HG03460 (cell line): ENCODE data around the gene MTCH1.
"Not testable (repeated sequence)": the region's sequence is repeated elsewhere in the genome, so short reads cannot be mapped to it uniquely, and the experiment has no call there.

Experiments used
- ATAC-seq: cut with Tn5 transposase; IDR thresholded peaks from one replicate; pipeline ENCODE4 v1.9.1; 2021; ENCODE audit not compliant: unreplicated experiment

Gene MTCH1

DNA sequence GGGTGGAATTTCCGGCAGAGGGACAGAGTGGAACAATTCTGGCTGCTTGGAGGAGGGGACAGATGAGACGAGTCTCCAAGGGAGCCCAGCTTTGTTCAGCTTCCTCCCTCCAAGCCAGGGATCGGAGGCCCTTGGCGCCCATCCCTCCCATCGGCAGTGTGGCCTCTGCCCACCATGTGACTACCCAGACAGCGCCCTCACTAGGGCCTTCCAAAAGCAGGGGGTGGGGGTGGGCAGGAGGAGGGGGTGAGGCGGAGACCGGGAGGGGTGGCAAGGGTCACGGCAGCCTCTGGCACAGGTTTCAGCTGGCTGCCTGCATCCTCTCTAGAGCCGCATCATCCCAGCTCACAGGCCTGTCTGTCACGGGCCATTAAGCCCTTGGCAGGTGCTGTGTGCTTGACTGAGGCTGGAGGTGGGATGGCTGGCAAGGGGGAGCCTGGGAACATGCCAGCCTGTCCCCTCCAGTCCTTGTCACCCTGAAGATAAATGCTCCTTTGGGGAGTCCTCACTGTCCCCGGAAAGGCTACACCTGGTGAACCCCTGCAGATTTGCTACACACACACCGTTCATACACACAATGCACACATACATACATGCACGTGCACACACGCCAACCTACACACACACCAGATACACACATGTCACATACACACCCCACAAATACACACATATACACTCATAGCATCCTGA lies 13.2 kb upstream of the MTCH1 start:
- no peak for ATAC-seq

DNA sequence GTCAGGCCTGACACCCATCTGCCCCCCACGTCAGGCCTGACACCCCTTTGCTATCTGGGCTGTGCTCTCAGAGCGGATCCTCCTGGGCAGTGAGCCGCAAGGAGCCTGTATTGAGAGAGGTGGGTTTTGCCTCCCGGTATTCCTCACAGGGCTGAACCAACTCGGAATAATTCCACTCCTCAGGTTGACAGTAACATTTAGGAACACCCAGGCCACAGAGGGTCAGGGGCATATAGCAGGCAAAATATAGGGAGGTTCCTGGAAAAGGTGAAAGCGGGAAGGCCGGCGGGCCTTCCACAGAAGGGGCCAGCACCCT lies 12.7 kb upstream of the MTCH1 start:
- no peak for ATAC-seq

DNA sequence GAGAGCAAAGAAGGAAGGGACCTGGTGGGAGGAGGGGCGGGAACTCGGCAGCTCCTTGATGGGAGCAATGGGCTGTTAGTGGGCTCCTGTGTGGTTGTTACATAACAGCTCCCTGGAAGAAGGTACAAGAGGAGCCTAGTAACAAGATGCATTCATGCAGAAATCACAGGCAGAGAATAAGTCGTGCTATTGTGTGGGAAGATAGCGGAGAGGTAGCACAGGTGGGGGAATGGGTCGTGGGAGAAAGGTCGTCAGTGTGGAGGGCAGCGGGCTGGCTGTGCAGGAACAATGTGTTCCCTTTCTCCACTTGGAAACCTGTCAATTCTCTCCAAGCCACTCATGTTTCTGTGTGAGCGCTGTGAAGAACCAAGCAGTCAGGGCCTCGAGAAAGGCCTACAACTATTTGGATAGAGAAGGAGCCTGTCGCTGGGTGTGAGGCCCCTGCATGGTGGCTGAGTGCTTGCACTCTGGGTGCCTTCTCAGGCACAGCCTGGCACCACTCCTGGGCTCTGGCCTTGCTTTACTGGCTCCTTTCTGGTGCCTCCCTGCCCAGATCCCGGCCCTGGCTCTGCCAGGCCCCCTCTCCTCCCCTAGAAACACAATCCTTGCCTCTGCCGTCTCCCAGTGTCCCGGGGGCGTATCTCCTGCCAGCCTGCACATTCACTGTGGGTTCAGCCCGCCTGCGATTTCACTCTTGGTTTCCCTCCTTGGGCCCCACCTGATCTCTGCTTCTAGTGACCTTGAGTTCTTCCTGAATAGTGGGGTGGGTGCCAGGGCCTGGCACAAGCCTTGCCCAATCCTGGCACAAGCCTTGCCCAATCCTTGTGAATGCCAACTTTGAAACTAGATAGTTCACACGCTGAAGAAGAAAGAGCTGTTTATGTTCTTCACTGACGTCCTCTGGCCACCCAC lies 12.1 kb upstream of the MTCH1 start:
- no peak for ATAC-seq

DNA sequence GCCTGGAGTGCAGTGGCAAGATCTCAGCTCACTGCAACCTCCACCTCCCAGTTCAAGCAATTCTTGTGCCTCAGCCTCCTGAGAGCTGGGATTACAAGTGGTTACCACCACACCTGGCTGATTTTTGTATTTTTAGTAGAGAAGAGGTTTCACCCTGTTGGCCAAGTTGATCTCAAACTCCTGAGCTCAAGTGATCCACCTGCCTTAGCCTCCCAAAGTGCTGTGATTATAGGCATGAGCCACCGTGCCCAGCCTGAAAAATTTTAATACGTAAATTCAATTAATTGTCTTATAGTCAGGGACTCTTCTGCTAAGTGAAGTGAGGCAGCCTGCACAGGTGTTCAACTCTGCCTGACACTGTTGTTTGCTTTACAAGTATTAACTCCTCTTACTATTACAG lies 4.4 kb upstream of the MTCH1 start:
- ATAC-seq: not testable (repeated sequence)

DNA sequence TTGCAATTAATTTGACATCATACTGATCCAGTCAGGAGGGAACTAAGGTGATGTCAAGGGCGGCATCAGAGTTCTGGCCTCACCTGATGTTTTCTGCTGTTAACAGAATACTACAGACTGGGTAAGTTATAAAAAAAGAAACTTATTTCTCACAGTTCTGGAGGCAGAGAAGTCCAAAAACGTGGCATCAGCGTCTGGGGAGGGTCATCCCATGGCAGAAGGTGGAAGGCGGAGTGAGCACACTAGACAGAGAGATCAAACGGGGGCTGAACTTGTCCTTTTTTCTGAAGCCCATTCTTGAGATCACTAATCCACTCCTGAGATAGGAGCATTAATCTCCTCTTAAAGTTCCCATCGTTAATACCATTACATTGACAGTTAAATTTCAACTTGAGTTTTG lies 3.3 kb upstream of the MTCH1 start:
- ATAC-seq: no peak

DNA sequence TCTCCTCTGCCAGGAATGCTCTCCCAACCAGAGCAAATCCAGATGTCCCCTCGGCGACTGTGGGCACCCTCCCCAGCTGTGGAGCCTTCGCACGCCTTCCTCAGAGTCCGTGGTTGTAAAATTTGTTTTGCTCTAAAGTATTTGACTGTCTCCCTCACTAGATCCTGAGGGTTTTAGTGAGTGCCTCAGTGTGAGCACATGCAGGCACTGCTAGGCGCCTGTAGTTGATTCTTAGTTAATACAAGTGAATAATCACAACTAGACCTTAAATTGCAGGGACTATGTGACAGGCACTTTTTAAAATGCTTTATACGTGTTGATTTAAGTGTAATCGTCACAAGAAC lies 680 bp upstream of the MTCH1 start:
- no peak for ATAC-seq

DNA sequence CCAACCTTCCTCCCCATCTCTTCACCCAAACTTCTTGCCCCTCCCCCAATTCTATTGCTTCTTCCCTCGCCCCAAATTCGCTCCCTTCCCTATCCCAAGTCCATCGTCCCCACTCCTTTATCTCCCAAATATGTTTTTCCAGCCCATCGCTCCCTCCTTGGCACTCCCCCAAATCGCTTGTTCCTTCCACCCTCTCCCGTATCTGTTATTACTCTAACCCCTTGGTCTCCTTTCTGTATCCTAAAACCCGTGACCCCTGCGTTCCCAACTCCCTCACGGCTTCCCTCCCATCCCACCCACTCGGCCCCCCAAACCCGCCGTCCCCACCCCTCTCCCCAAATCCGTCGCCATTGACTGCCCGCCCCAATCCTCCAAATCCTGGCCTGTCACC lies 584 bp downstream of the MTCH1 start:
- ATAC-seq: no peak

DNA sequence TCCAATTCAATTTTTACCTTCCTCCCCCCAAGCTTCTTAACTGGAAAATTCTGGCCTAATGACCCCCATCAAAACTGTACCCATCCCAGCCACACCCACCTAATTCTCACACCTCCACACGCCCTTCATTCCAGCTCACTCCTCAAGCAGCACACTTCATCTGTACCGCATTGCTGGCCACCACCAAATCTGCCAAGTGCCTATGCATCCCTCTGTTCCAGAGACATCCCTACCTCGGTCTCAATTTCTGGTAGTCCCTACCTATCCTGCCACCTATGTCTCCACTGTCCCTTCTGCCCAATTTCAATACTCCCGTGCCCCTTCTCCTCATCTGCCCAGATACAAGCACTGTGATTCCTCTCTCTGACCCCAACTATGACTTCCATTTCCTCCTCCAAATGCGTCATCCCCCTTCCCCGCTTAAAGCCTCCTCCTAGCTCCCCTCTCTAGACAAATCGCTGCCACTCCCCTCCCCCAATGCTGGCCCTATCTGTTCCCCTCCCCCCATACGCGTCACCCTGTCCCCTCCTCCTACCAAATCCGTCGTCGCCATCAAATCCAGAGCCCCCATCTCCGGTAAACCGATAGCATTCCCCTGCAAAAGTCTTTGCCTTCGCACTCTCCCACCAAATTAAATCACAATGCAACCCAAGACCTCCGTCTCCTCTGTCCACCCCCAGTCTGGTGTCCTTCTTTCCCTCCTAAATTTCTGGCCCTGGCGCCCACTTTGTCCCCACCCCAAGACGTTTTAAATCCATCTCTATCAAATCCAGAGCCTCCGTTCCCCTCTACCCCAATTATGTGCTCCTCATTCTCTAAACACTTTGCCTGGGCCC lies 1.2 kb downstream of the MTCH1 start:
- no peak for ATAC-seq

DNA sequence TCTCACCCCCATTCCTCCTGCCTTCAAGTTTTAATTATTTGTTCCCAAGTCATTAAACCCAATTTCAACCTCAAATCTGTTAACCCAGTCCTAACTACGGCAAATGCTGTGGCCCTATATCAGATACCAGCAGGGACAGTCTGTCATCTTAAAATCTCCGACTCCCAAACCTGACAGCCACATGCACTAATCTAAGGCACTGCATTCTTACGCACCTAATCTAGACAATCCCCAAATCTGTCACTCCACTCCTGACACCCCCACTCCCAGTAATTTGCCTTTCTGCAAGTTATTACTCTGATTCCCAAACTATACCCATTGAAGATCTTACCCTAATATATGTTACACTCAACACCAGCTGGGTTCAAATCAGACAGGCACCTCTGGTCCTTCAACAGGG lies 2.5 kb downstream of the MTCH1 start:
- ATAC-seq: no peak

DNA sequence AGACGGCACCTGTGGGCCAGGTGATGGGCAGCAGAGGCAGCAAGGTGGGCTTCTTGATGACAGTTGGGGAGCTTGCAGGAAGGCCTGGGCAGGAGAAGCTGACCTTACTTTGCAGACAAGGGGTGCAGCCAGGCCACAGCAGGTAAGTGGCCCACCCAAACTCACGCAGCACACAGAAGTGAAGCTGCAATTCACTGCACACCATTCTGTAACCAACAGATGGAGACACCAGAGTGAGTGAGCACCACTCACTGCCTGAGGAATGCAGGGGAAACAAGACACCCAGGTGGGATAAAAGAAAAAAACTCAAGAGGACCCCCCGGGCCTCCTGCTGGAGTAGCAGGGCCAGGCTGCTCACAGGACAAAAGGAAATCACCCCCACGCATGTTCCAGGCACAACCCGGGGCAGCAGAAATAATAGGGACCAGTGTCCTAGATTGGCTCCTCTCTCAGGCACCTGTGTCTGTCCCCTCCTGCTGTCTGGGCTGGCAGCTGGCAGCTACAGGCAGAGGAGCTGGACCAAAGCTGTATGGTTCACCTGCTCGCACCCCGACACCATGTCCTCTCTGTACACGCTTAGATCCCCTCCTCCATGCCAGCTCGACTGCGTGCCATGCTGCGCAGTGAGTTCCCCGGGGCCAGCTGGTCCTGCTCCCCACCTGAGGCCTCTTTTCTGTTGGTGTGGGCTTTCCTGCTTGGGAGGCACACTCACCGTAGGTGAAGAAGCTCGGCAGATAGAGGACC lies 4.9 kb downstream of the MTCH1 start:
- ATAC-seq: no peak

DNA sequence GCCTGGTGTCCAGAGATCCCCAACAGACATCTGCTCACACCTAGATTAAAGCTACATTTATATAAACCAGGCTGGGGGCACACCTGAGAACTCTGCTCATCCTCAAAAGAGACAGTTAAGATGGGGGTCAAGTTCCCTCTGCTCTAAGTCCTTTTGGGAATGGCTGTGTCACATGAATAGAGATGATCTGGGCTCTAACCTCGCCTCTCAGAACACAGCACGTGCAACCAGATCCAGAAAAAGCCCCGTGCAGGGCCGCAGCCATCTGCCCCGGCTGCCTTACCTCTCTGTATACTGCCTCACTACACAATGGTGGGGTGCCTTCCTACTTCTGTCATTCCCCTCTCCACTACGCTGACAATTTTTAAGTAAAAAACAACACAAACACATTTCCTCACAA lies 5.9 kb downstream of the MTCH1 start:
- ATAC-seq: no peak

DNA sequence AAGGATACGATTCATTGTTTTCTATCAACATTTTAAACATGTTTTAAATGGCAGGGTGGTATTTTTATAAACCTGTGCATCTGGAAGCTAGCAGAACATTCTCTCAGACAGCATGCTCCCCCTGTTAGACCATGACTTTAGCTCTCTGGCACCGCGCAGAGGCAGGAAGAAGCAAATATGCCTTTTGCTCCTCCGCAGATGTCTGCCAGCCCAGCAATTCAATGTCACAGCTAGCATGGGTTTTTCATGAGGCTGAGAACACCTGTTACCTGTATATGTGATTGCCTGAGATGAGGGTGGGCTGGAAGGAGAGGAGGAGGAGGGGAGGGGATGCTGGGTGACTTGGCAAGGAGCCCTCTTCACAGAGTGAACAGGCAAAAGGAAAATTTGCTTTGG lies 6.7 kb downstream of the MTCH1 start:
- ATAC-seq: no peak

DNA sequence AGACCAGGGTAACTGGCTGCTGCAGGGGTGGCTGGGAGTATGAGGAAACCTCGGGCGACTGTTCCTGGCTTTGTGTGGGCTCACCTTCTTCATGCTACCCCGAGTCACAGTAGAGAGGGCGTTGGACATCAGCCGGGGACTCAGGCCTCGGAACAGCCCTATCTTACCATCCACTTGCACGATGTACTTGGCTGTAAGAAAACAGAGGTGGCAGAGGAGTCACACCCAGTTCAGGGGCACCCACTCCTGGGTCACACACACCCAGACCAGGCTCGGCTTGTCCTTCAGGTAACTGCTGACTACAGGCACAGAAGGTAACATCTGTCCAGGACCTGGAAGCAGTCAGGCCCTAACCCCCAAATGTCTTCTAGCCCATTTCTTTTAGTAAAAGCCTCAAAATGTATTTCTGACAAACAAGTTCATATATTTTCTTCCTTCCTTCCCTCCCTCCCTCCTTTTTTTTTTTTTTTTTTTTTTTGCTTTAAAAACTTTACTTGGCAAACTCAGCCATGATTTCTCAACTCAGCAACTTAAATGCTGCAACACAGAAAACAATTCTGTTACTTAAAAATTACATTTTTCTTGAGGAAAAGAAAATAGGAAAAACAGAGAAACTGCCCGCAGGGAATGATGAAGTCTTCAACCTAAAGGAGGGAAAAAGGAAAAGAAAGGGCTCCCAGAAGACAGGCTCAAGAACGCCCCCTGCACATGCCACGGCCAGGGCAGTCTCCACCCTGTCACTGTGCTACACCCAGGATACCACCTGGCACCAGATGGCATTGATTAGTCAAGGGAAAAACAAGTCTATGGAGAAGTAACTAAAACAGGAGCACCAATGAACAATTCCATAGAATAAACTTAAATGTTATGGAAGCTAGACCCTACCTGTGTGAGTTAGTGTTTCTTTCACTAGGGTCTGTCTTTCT lies 7.3 kb downstream of the MTCH1 start:
- ATAC-seq: no peak

DNA sequence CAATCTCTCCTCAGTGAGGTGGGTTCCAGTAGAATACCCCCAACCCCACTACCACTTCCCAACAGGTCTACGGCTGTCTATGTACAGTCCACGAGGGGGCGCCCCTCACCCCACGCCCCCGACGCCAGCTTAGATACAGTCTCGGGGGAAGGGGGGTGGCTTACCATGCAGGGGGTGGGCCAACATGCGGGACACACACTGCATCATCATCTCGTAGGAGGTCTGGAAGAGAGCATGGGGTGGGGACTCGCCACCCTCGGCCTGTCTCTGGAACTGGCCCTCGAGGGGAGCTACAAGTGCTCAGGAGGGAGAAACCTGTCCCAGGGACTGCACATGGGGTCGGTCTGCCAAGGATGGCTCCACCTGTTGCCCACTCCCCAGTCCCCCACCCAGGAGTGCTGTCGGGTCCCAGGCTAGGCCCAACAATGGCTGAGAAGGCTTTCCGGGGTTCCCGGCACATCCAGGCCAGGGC lies 8.5 kb downstream of the MTCH1 start:
- ATAC-seq: no peak

DNA sequence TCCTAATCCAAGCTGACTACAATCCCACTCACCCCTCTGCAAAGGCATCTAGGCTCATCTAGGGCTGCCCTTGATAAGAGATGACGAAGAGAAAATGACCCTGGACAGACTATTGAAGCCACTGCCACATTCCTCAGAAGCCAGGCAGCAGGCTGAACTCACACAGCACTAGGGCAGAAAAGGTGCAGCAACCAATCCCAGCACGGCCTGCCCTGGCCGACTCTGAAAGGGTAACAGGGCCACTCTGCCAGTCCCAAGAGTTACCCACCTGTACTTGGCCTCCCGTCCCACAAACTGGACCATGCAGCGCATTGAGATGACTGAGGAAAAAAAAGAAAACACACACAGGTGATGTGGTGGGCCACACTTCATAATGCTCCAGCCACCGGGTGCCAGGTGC lies 9.1 kb downstream of the MTCH1 start:
- ATAC-seq: no peak

DNA sequence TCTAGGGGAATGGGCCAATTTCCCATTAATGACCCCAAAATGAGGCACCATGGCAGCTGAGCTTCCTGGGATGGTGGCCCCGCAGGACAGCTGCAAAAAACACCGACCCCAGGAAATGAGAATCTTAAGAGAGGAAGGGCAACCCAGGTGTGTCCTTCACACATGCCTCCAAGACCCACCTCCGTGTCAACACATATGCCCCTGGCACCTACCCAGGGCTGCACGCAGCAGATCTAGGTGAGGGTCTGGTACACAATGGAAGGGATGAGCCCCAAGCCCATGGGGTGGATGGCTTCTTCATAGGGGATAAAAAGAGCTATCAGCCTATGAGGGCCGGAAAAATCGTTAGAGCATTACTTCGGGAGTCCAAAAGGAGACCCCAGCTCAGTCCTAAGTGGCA lies 9.5 kb downstream of the MTCH1 start:
- ATAC-seq: no peak

DNA sequence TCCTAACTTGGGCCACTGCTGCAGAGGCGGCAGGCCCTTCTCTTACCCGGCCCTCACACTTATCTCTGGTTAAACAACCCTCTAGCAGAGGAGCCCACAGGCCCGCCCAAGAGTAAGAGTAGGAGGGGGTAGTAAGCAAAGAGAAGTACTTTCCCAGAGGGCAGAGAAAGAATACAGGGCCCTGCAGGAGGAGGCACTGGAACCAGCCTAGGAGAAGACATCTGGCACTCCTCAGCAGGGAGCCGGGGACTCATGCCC lies 10.1 kb downstream of the MTCH1 start:
- no peak for ATAC-seq

DNA sequence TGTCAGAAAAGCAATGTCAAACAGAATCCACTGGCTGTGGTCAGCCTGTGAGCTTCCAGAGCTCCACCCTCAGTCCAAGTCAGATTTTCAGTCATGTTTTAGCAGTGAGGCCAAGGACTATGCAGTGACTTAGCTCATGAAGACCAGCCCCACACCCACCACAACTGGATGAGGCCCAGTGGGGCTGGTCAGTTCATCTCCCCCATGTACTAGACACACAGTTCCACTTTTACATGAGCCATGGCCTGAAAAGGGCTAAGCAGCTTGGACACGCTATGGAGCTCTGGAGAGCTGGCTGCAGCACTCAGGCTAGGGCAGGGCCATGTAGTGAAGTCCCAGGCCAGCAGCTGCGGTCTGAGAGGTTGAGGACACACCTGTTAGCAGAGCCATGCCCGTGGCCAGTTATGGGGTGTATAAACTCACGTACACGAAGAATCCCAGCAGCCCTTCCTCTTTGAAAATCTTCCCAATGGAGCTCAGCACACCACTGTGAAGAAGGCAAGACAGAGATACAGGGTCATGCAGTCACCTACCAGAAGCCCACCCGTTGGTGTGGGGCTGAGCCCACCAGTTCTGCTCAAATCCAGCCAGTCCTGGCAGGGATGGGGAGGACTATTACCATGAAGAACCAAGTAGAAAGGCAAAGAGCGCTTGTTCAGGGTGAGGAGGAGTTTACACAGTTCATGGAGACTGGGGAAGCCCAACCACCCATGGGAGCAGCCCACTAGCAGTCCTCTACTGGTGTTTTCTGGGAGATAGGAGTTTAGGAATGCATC lies 10.6 kb downstream of the MTCH1 start:
- ATAC-seq: no peak

DNA sequence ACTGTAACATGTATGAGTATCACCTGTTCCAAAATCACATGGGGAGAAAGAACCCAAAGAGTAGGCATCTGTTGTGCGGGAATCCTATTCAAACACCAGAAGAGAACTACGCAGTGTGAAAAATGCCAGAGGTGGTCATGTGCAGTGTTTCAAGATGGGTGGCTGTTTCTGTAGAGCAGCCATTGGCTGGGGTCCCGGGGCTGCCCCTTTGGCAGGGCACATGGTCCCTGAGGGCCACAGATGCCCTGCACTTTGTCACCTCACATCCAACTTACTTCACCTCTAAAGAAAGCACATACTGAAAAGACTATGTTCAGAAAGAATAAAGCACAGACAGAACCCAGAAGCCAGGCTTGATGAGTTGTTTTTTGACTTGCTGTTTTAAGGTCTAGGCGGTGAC lies 12.3 kb downstream of the MTCH1 start:
- no peak for ATAC-seq

DNA sequence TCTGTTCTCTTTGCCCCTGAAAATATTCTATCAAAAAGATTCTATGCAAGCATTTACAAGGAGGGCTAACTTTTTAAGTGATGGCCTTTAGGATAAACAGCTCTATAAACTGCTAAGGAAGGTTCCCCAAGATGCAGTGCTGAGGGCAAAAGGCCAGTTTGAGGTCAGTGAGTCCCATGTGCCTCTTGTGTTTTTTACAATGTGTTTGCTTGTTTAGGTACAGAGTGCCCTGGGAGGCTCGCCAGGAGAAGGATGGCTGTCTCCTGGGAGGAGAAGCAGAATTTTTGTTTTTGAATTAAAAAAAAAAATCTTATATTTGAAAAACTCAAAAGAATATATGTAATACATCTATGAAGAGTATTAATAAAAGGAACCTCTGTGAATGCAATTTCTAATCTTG lies 12.8 kb downstream of the MTCH1 start:
- ATAC-seq: no peak
